Left kidney (tissue), 2 donors: ENCODE results near the gene GTPBP4. TPM values are rescaled to one million over a fixed set of nuclear protein-coding genes. Genes with fewer than 3 reads are reported as not detected.
"Not testable (repeated sequence)": the region's sequence is repeated elsewhere in the genome, so short reads cannot be mapped to it uniquely, and the experiment has no call there.

Source experiments
- DNase-seq: peaks from one replicate; pipeline ENCODE4 v3.0.0-alpha.2; 2013
- polyA plus RNA-seq: library from polyadenylated mRNA; unstranded; fragments of 120-200 nt; gene quantifications from one replicate; pipeline ENCODE4 v1.2.1, GENCODE V29; 2013; ENCODE audit not compliant: insufficient read length

The GTPBP4 gene
- polyA plus RNA-seq, 1 donor, result 72.2 TPM

GRCh38 chr10:1057106-1057657, 68.9 kb downstream of the GTPBP4 start:
- no peak for DNase-seq

DNA sequence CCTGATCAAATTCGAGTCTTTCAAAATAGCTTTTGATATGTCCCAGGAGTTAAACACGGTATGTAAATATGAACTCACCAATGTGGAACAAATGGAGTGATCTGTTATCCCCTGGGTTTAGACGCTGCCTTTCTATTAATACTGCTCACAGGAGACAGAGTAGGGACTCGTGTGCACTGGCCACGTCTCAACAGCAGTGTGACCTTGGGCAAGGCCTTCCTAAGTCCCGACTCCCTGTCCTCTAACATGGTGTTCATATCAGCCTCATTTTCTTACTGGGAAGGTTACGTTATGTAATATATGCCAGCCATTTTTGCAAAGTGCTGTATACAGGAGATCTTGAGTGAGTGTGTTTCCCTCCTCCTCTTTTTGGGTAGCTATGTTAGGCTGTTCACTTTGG, 69.8 kb downstream of the GTPBP4 start:
- no peak for DNase-seq

- DNase-seq, result no peak
Measured at GRCh38 chr10:1059902-1060301, 71.7 kb downstream of the GTPBP4 start.

DNA sequence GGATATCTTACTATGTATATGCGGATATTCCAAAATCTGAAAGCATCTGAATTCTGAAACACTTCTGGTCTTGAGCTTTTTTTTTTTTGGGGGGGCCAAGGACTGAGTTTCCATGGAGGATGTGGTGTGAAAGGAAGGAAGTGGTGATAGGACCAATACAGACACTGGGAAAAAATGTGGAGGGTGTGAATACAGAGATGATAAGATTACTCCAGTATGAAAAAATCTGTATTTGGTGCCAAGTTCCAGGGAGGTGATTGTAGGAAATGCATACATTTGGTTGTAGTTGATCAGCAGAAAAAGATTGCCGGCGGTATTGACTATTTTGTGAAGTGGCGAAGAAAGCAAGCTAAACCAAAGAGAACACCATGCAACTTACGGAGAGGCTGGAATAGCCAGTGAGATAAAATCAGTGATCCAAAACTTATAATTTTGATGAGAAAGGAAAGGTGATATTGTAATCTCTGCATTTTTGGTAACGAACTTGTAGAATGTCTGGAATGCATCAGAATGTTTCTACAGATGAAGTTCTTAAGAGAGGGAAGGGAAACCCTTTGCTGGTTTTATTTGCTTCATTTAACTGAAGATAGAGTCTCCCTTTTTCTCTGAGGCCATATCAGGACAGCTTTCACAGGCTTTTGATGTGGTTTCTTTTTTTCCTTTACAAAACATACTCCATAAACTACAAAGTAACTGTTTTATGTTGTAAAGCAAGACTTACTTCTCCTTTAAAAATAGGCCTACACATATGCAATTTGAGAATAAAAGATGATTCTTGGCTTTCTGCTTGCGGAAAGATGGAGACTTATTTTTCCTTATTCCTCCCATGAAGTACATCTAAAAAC, 73.9 kb downstream of the GTPBP4 start:
- DNase-seq, result no peak

GRCh38 chr10:1063232-1063865, 75.1 kb downstream of the GTPBP4 start:
- DNase-seq, result no peak

GRCh38 chr10:1064964-1065247, 76.7 kb downstream of the GTPBP4 start:
- no peak for DNase-seq

DNA sequence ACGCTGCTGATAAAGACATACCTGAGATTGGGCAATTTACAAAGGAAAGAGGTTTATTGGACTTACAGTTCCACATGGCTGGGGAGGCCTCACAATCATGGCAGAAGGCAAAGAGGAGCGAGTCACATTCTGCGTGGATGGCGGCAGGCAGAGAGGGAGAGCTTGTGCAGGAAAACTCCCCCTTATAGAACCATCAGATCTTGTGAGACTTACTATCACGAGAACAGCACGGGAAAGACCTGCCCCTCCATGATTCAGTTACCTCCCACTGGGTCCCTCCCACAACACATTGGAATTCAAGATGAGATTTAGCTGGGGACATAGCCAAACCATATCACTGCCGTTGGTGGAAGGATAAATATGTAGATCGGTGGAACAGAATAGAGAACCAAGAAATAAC, 78.5 kb downstream of the GTPBP4 start:
- DNase-seq, result not testable (repeated sequence)

DNA sequence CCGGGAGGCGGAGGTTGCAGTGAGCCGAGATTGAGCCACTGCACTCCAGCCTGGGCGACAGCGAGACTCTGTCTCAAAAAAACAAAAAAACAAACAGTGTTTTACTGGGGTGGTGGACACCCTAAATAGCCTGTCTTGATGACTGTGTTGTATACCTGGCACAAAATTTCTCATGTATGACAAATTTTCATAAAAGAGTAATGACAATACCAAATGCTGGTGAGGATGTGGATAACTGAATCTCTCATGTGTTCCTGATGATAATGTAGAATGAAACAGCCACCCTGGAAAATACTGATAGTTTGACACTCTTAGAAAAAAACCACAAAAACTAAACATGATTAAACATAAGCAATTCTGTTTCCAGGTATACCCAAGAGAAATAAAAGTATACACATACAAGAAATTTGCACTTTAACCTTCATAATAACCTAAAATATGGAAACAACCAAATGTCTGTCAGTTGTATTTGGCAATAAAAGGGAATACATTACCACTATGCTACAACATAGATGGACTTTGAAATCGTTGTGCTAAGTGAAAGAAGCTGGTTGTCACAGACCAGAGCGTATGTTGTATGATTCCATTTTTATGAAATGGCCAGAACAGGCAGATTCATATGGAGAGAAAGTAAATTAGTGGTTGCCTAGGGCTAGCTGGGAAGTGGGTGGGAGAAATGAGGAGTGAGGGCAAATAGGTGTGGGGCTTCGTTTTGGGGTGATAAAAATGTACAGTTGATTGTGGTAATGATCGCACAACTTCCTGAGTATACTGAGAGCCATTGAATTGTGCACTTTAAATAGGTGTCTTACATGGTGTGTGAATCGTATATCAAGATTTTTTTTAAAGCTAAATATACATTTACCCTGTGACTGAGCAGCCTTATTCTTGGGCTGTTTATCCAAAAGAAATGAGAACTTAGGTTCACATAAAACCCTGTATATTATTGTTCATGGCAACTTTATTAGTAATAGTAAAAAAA, 80.4 kb downstream of the GTPBP4 start:
- no peak for DNase-seq

Other genes starting within 250 kb of the GTPBP4 start
- 51.3 TPM for gene LARP4B, start 56.7 kb upstream of the GTPBP4 start, polyA plus RNA-seq
- gene IDI2, start 37.4 kb downstream of the GTPBP4 start, polyA plus RNA-seq, result not detected
- 63.7 TPM for gene IDI1, start 60.7 kb downstream of the GTPBP4 start, polyA plus RNA-seq
- gene WDR37, start 68.0 kb downstream of the GTPBP4 start, polyA plus RNA-seq, result 21.0 TPM